ENCODE results near the gene CDIPT. TPM values are rescaled to one million over a fixed set of nuclear protein-coding genes. Genes with fewer than 3 reads are reported as not detected.

Gene CDIPT
- total and polyA plus RNA-seq, 2 of the 13 experiments (the other 11 are each of a cell fraction or from before 2014, with no cell fraction given), result 54.9 to 97.5 TPM

DNA sequence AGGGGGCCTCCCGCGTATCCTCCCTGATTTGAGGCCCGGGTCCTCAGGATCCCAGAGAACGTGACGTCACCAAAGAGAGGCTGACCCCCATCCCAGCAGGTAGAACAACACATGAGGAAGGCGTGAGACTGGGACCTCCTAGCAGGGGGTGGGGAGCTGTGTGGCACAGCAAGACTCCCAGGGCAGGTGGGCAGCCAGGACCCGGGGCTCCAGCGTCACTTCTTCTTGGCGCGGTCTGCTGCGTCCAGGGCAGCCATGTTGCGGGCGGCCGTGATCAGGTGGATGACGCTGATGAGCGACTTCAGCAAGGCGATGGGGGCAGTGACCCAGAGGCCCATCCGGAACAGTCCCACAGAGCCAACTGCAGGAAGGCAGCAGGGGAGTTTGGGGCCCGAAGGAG lies 4.1 kb downstream of the CDIPT start:
- Histone ChIP-seq H3K4me1 (ENCODE audit: insufficient read depth, low read length) (peaks cover 21% of the 10 kb centered on the region), H3K4me3 (replicated peaks in 1 of 3; ENCODE audit: insufficient read depth in 1 of 3, low read depth in 2 of 3, low read length in 3 of 3) (no peak overlapping the region), H3K9me3 (ENCODE audit: low read length) (no peaks in the 10 kb centered on the region), H3K9ac (ENCODE audit: insufficient read depth, low read depth, low read length) (no peak overlapping the region), H3K36me3 (replicated peaks in 1 of 2; ENCODE audit: control insufficient read depth in 1 of 2, insufficient read depth in 2 of 2, low read length in 2 of 2) (peaks cover 6 to 13% of the 10 kb centered on the region in 2 experiments; a peak in 4 of 5 replicates), H3K4me2 (ENCODE audit: low read depth, low read length) (no peak overlapping the region), H3K79me2 (ENCODE audit: insufficient read depth, low read length) (peaks cover 13% of the 10 kb centered on the region), H2AFZ (ENCODE audit: low read length) (no peak overlapping the region), H3K27ac (ENCODE audit: extremely low read length, insufficient read depth, low read length) (no peak overlapping the region), H4K20me1 (ENCODE audit: insufficient read depth, low read length) (no peaks in the 10 kb centered on the region; the same call in 1 of the 2 replicates), H3K27me3 (ENCODE audit: control insufficient read depth in 1 of 2, insufficient read depth in 2 of 2, low read length in 2 of 2) (no peaks in the 10 kb centered on the region; a peak in 1 of 5 replicates)
- BruUV-seq (replicated peaks), result no TSS peak
- in situ Hi-C loops (cut with HindIII; ENCODE audit: extremely low pct_ligation_motif_present, low pct_unique_long_range_greater_than_20kb) (no loop called here), intact Hi-C loops (cut with micrococcal nuclease; ENCODE audit: unreplicated experiment) (no loop called here)
- ChIA-PET CTCF (ENCODE audit: low intra/inter-chr PET ratio, low total read pairs) (no interaction called here), POLR2A (interaction anchor here (2.9 kb wide), 1 partner anchor 43 kb away, joined by 6 read pairs; the partner anchor contains the start of gene PAGR1)
- 96% methylated on average over 19 of the region's 19 CpGs for WGBS (ENCODE audit: low lambda C conversion rate)
- DNase-seq (ENCODE audit: low spot score) (no peak), ATAC-seq (no peak), FAIRE-seq (no peak)
- no peak for TF ChIP-seq RFXAP (CRISPR knock-in tag; IDR thresholded peaks at IDR 0.05; ENCODE audit: borderline replicate concordance)
- 0 out of 2 replicates have a peak, but pooled peaks have one; percentile 49 for TF ChIP-seq RBFOX2 (IDR thresholded peaks at IDR 0.05; ENCODE audit: low read depth, low read length)
- TF ChIP-seq ZNF614 (CRISPR knock-in tag; IDR thresholded peaks at IDR 0.05; ENCODE audit: borderline replicate concordance), result no peak
- TF ChIP-seq ELK4 (CRISPR knock-in tag; IDR thresholded peaks at IDR 0.05; ENCODE audit: borderline replicate concordance), result no peak
- no peak for TF ChIP-seq CSRNP1 (CRISPR knock-in tag; IDR thresholded peaks at IDR 0.05)
- TF ChIP-seq, protein P1, sequence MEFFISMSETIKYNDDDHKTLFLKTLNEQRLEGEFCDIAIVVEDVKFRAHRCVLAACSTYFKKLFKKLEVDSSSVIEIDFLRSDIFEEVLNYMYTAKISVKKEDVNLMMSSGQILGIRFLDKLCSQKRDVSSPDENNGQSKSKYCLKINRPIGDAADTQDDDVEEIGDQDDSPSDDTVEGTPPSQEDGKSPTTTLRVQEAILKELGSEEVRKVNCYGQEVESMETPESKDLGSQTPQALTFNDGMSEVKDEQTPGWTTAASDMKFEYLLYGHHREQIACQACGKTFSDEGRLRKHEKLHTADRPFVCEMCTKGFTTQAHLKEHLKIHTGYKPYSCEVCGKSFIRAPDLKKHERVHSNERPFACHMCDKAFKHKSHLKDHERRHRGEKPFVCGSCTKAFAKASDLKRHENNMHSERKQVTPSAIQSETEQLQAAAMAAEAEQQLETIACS (CRISPR knock-in tag; IDR thresholded peaks at IDR 0.05), result no peak
- no peak for TF ChIP-seq ZNF460 (CRISPR knock-in tag; IDR thresholded peaks at IDR 0.05; ENCODE audit: borderline replicate concordance)
- TF ChIP-seq ZNF235 (CRISPR knock-in tag; IDR thresholded peaks at IDR 0.05; ENCODE audit: borderline replicate concordance), result no peak
- TF ChIP-seq KDM4B (CRISPR knock-in tag; IDR thresholded peaks at IDR 0.05), result no peak
- no peak for TF ChIP-seq ZFYVE20 (CRISPR knock-in tag; IDR thresholded peaks at IDR 0.05; ENCODE audit: borderline replicate concordance, low read depth)
- no peak for TF ChIP-seq THRA (CRISPR knock-in tag; IDR thresholded peaks at IDR 0.05; ENCODE audit: borderline replicate concordance)
- TF ChIP-seq ZNF850 (CRISPR knock-in tag; conservative IDR thresholded peaks at IDR 0.05), result no peak
- TF ChIP-seq ZNF543 (CRISPR knock-in tag; IDR thresholded peaks at IDR 0.05), result no peak
- TF ChIP-seq HDAC6 (IDR thresholded peaks at IDR 0.05; ENCODE audit: low read depth, low read length), result no peak
- TF ChIP-seq ZC3H4 (CRISPR knock-in tag; IDR thresholded peaks at IDR 0.05; ENCODE audit: borderline replicate concordance), result no peak
- TF ChIP-seq FOXO4 (CRISPR knock-in tag; conservative IDR thresholded peaks at IDR 0.05), result 0 out of 2 replicates have a peak, but pooled peaks have one; percentile 52
